IPS DF 6.9 (cell line): ENCODE data around the gene CSNK2A1.

Experiments used
- DNase-seq: peaks from one replicate; pipeline ENCODE4 v3.0.0-alpha.2; 2013; ENCODE audit warnings: low read depth, low spot score
- H3K27ac ChIP-seq: one replicate; pipeline ENCODE4 v1.5.1; 2013; ENCODE audit warnings: low read length, control low read depth
- H3K27me3 ChIP-seq: 2 replicates; pipeline ENCODE4 v1.6.1; 2013; ENCODE audit warnings: mild to moderate bottlenecking, low read length; ENCODE audit not compliant: control insufficient read depth, insufficient read depth
- H3K36me3 ChIP-seq: 2 replicates; pipeline ENCODE4 v1.6.1; 2013; ENCODE audit warnings: low read length; ENCODE audit not compliant: control insufficient read depth, insufficient read depth
- H3K4me1 ChIP-seq: 2 replicates; pipeline ENCODE4 v1.6.1; 2013; ENCODE audit warnings: low read length; ENCODE audit not compliant: control insufficient read depth, insufficient read depth
- H3K4me3 ChIP-seq: 2 replicates; pipeline ENCODE4 v1.5.1; 2013; ENCODE audit warnings: mild to moderate bottlenecking, low read length
- H3K9me3 ChIP-seq: 2 replicates; pipeline ENCODE4 v1.6.1; 2013; ENCODE audit warnings: low read length, inconsistent platforms; ENCODE audit not compliant: control insufficient read depth, insufficient read depth
- WGBS: extraction: QIAGEN DNeasy Blood & Tissue Kit; methylation state at CpG from one replicate; pipeline ENCODE4 v1.1.7; 2013; ENCODE audit warnings: mixed read lengths, missing lambda C conversion rate; ENCODE audit not compliant: insufficient read length, insufficient coverage; 5-methylcytosine and 5-hydroxymethylcytosine counted together

Gene CSNK2A1

GRCh38 chr20:548906-549305 is 5.3 kb upstream of the CSNK2A1 start:
- Histone ChIP-seq H3K36me3 (no peaks in the 10 kb centered on the region), H3K4me3 (no peak overlapping the region), H3K27me3 (no peaks in the 10 kb centered on the region), H3K27ac (no peak overlapping the region), H3K4me1 (no peaks in the 10 kb centered on the region), H3K9me3 (no peaks in the 10 kb centered on the region)
- no peak for DNase-seq
- WGBS, result no CpG with 5 or more reads among the region's 1 CpG

DNA sequence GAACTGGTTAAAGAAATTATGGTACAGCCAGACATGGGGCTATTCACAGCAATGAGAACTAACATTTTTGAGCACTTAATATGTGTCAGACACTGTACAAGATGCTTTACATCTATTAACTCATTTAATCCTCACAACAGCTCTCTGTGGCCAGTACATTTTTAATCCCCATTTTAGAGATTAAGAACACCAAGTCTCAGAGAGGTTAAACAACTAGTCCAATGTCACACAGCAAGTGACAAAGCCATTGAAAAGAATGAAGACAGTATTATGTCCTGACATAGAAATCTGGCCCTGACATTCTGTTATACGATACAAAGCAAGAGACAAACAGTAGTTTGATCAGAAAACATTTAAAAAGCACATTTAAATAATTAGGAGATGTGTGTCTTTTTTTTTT is 3.8 kb upstream of the CSNK2A1 start:
- Histone ChIP-seq H3K4me1 (no peaks in the 10 kb centered on the region), H3K27me3 (no peaks in the 10 kb centered on the region), H3K4me3 (no peak overlapping the region), H3K9me3 (no peaks in the 10 kb centered on the region), H3K36me3 (no peaks in the 10 kb centered on the region), H3K27ac (no peak overlapping the region)
- no CpG with 5 or more reads among the region's 1 CpG for WGBS
- DNase-seq, result no peak

GRCh38 chr20:546353-546752 is 2.8 kb upstream of the CSNK2A1 start:
- no peaks in the 10 kb centered on the region for H3K4me1 ChIP-seq
- H3K4me3 ChIP-seq, result no peak overlapping the region
- H3K9me3 ChIP-seq, result no peaks in the 10 kb centered on the region
- no CpG with 5 or more reads among the region's 3 CpGs for WGBS
- no peaks in the 10 kb centered on the region for H3K36me3 ChIP-seq
- no peaks in the 10 kb centered on the region for H3K27me3 ChIP-seq
- no peak for DNase-seq
- H3K27ac ChIP-seq, result no peak overlapping the region

DNA sequence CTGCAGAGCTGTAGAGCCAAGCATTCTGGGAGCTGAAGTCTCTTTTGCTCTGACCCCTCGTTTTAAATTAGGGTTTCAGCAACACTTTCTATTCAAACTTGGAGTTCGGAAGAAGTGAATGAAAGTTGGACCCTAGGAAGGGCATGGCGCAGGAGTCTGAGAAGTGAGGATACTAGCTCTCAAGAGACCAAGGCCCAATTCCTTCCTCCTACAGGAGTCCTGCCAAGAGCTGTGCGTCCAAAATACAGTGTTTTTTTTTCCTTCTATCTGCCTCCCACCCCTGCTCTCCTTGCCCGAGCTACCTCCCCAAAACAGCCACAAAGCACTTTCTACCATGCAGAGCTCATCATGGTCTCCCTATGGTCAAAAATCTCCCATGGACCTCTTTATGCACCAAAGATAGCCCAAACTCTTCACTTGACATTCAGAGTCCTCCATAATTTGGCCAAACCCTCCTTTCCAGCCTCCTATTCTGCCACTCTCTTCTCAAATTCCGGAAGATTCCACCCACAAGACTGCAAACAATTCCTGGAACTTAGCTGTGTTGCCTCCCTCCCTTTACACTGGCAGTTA is 649 bp upstream of the CSNK2A1 start:
- Histone ChIP-seq H3K4me1 (no peaks in the 10 kb centered on the region), H3K4me3 (no peak overlapping the region)
- no CpG with 5 or more reads among the region's 6 CpGs for WGBS

DNA sequence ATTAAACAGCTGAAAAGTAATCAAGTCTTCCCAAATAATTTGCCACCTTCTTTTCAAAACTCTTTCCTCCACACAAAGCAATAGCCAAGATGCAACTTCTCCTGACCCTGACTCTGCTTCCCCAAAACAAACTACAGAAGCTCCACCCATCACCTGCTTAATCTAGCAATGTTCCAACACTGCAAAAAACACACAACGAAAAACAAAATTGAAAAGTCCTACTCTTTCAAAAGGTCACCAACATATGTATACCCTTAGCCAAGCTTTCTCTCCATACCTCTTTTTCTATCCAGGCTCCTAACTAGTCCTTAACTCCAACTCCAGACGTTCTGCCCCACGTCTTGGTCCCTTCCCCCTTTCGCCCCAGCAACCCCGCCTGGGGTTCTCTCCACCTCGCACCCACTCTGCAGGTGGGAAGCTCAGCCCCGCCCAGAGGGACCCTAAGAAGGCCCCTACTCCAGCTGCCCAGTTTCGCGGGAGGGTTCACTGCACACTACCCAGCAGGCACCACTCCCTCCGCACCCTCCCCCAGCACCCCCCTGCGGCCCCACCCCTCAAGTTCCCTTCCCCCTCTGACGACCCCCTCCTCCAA is 717 bp downstream of the CSNK2A1 start:
- no peak for DNase-seq
- Histone ChIP-seq H3K9me3 (no peaks in the 10 kb centered on the region), H3K27ac (no peak overlapping the region), H3K36me3 (no peaks in the 10 kb centered on the region), H3K4me1 (no peaks in the 10 kb centered on the region), H3K4me3 (peak overlapping the region; percentile 77), H3K27me3 (no peaks in the 10 kb centered on the region)
- WGBS, result no CpG with 5 or more reads among the region's 12 CpGs

More for the DNA sequence above, 649 bp upstream of the CSNK2A1 start:
- no peaks in the 10 kb centered on the region for H3K36me3 ChIP-seq
- no peak for DNase-seq
- H3K27ac ChIP-seq, result no peak overlapping the region
- H3K9me3 ChIP-seq, result no peaks in the 10 kb centered on the region
- no peaks in the 10 kb centered on the region for H3K27me3 ChIP-seq

GRCh38 chr20:540391-541201 is 3.0 kb downstream of the CSNK2A1 start:
- Histone ChIP-seq H3K4me1 (peaks cover 1% of the 10 kb centered on the region; the same call in 1 of the 2 replicates), H3K4me3 (no peak overlapping the region), H3K27me3 (no peaks in the 10 kb centered on the region), H3K9me3 (no peaks in the 10 kb centered on the region), H3K36me3 (no peaks in the 10 kb centered on the region), H3K27ac (no peak overlapping the region)
- no CpG with 5 or more reads among the region's 3 CpGs for WGBS
- DNase-seq, result no peak

DNA sequence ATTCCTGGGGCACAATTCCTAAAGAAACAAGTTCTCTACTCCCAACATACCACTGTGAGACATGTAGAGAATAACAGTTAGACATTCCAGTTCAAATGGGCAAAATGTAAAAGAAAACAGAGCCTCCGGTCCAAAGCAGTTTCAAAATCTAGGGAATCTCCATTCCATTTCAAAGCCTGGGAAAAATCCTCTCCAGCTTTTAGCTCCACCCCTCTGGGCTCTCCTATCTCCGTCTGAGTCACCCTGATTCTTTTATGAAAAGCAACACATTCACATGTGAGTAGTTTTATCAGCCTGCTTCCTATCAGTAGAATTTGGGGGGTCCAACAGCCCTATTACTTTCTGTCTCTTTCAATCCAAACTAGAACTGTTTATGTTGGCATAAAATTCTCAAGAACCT is 3.7 kb downstream of the CSNK2A1 start:
- WGBS, result no CpG with 5 or more reads among the region's 2 CpGs
- Histone ChIP-seq H3K4me1 (peaks cover 1% of the 10 kb centered on the region; the same call in 1 of the 2 replicates), H3K4me3 (no peak overlapping the region), H3K27ac (no peak overlapping the region), H3K9me3 (no peaks in the 10 kb centered on the region), H3K36me3 (no peaks in the 10 kb centered on the region), H3K27me3 (no peaks in the 10 kb centered on the region)
- DNase-seq, result no peak

- no peak for DNase-seq
- Histone ChIP-seq H3K4me3 (no peak overlapping the region), H3K4me1 (peaks cover 1% of the 10 kb centered on the region; the same call in 1 of the 2 replicates), H3K36me3 (no peaks in the 10 kb centered on the region), H3K27me3 (no peaks in the 10 kb centered on the region), H3K27ac (no peak overlapping the region), H3K9me3 (no peaks in the 10 kb centered on the region)
- WGBS, result no CpG with 5 or more reads among the region's 2 CpGs
These were observed 4.4 kb downstream of the CSNK2A1 start for GRCh38 chr20:539191-539590.

- Histone ChIP-seq H3K36me3 (no peaks in the 10 kb centered on the region), H3K27ac (no peak overlapping the region), H3K27me3 (no peaks in the 10 kb centered on the region), H3K4me1 (peaks cover 1% of the 10 kb centered on the region; the same call in 1 of the 2 replicates), H3K4me3 (no peak overlapping the region), H3K9me3 (no peaks in the 10 kb centered on the region)
- no CpG with 5 or more reads among the region's 6 CpGs for WGBS
- no peak for DNase-seq
These were observed 5.6 kb downstream of the CSNK2A1 start for GRCh38 chr20:537983-538382.

DNA sequence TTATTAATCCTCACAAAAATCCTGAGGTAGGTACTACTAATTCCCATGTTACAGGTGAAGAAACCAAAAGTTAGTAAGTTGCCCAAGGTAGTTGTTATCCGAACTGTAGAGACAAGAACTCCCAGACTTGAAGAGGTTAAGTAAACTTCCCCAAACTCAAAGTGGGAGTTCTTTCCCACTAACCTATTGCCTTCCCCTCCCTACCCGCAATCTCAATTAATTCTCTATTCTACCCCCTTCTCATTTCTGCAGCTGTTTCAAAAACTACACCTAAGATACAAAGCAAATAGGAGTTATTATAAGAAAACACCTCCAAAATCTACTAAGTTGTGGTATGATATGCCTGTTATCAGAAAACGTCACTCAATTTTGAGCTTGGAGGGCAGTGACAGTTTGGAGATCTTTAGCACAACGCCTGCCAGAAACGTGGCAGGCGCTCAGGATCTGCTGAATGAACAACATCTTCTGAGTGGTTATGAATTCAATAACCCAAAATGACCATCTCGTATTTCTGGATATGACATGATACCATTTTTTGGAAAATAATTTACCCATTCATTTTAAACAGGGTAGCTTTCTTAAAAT is 7.1 kb downstream of the CSNK2A1 start:
- 100% methylated on average over 1 of the region's 7 CpGs for WGBS
- no peaks in the 10 kb centered on the region for H3K27me3 ChIP-seq
- DNase-seq, result no peak
- H3K27ac ChIP-seq, result no peak overlapping the region
- no peak overlapping the region for H3K4me3 ChIP-seq
- H3K36me3 ChIP-seq, result no peaks in the 10 kb centered on the region
- H3K9me3 ChIP-seq, result no peaks in the 10 kb centered on the region
- peaks cover 1% of the 10 kb centered on the region; the same call in 1 of the 2 replicates for H3K4me1 ChIP-seq
